ENCODE data around the gene PSMB8.

DNA sequence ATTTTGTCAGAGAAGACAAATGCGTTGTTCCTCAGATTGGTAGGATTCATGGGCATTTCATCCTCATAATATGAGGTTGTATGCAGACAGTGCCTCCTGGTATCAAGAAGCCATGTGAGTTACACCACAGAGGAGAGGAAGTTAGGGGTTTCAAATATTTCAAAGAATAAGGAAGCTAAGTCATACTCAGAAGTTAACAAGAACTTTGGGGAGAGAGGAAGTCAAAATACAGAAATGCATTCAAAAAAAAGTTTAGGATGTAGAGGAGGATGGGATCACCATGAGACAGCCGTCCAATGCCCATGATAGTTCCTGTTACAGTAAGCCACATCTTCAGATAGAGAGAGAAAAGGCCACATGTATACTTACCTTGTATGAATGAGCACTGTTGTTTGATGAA lies 49.3 kb downstream of the PSMB8 start:
- TF ChIP-seq FOXA1 (IDR thresholded peaks at IDR 0.05) (no peak), SP1 (IDR thresholded peaks at IDR 0.05) (no peak)
- TF ChIP-seq, protein P1, sequence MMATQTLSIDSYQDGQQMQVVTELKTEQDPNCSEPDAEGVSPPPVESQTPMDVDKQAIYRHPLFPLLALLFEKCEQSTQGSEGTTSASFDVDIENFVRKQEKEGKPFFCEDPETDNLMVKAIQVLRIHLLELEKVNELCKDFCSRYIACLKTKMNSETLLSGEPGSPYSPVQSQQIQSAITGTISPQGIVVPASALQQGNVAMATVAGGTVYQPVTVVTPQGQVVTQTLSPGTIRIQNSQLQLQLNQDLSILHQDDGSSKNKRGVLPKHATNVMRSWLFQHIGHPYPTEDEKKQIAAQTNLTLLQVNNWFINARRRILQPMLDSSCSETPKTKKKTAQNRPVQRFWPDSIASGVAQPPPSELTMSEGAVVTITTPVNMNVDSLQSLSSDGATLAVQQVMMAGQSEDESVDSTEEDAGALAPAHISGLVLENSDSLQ (IDR thresholded peaks at IDR 0.05), result no peak
